Measurements from ENCODE around the gene TGFA.

Gene TGFA

DNA sequence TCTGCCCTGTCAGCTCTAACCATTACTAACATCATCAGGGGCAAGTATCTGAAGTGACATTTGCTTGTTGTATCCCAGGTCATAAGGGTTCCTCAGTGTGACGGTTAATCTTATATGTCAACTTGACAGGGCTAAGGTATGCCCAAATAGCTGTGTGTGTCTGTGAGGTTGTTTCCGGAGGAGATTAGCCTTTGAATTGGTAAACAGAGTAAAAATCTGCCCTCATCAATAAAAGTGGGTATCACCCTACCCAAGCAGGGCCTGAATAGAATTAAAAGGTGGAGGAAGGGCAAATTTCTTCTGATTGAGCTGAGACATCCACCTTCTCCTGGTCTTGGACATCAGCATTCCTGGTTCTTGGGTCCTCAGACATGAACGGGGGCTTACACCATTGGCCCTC is 12.8 kb upstream of the TGFA start:
- no peak for DNase-seq (ENCODE audit: low spot score)
- CTCF ChIA-PET, result no interaction called here
- TF ChIP-seq, protein P1, sequence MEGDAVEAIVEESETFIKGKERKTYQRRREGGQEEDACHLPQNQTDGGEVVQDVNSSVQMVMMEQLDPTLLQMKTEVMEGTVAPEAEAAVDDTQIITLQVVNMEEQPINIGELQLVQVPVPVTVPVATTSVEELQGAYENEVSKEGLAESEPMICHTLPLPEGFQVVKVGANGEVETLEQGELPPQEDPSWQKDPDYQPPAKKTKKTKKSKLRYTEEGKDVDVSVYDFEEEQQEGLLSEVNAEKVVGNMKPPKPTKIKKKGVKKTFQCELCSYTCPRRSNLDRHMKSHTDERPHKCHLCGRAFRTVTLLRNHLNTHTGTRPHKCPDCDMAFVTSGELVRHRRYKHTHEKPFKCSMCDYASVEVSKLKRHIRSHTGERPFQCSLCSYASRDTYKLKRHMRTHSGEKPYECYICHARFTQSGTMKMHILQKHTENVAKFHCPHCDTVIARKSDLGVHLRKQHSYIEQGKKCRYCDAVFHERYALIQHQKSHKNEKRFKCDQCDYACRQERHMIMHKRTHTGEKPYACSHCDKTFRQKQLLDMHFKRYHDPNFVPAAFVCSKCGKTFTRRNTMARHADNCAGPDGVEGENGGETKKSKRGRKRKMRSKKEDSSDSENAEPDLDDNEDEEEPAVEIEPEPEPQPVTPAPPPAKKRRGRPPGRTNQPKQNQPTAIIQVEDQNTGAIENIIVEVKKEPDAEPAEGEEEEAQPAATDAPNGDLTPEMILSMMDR (conservative IDR thresholded peaks at IDR 0.05; ENCODE audit: low read depth), result no peak
- POLR2A ChIA-PET (ENCODE audit: low non-redundant PET), result no interaction called here
- H3K27ac ChIP-seq, result no peak overlapping the region

DNA sequence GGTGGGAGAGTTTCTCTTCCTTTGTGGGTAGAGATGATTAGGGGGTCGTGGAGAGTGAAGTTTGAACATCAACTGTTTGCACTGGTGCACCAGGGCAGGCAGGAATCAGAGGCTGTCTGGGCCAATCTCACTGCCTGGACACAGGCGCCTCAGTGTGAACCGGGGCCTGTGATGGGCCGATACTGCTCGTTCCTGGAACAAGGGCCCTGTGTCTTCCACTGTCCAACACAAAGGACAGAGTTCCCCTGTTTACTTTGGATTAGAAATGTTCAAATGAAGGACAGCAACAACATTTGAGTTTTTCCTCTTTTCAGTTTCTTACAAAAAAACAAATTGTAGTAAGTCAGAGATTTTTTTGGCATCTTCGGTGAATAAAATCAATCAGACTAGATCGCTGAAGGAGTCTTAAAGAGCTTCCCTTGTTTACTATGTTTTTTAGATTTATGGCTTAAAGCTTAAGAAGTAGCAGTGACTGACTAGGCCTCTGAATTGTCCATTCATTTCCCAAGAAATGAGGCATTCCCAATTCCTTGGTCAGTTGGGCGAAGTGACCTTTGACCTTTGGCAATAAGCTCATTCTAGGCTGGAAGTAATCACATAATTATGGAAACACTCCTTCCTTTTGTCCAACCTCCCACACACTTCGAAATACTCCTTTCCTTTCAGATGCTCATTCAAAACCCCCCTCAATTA is 11.6 kb upstream of the TGFA start:
- no peak overlapping the region for H3K27ac ChIP-seq
- ChIA-PET CTCF (no interaction called here), POLR2A (ENCODE audit: low non-redundant PET) (no interaction called here)
- TF ChIP-seq, protein P1 (conservative IDR thresholded peaks at IDR 0.05; ENCODE audit: low read depth), result no peak
- DNase-seq (ENCODE audit: low spot score), result no peak

DNA sequence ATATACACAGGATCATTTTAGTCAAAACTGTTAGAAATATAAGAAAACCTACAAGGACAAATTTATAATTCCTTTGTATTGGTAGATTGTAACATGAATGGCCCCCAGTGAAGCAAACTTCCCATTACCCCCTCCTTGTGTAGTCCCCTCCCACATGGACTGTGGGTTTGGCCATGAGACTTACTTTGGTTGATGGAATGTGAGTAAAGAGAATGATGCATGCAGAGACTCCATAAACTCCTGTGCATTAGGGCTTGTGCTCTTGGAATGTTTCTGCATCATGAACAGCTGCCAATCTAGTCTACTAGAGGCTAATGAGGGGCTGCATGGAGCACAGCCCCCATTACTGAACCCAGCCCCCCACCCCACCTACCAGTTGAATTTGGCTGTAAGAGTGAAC is 8.3 kb upstream of the TGFA start:
- TF ChIP-seq, protein P1 (conservative IDR thresholded peaks at IDR 0.05; ENCODE audit: low read depth), result no peak
- no peak for DNase-seq (ENCODE audit: low spot score)
- H3K27ac ChIP-seq, result no peak overlapping the region
- ChIA-PET CTCF (no interaction called here), POLR2A (ENCODE audit: low non-redundant PET) (no interaction called here)

DNA sequence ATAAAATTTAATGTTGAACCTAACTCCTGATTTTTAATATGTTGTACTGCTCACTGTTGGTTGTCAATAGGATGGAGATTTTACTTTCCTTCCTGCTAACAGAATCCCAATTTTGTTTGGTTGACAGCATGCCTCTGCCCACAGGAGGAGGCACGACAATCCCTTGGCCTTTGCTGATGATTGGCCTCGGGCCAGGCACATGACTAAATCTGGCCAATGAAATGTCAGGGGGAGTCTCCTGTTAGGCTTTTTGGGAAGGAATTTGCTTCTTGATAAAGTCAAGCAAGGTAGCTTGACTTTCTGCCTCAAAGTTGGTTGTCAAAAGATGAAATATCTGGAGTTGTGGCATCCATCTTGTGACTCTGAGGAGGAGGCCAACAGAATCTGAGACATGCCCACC is 6.8 kb upstream of the TGFA start:
- H3K27ac ChIP-seq, result no peak overlapping the region
- TF ChIP-seq, protein P1 (conservative IDR thresholded peaks at IDR 0.05; ENCODE audit: low read depth), result no peak
- ChIA-PET CTCF (no interaction called here), POLR2A (ENCODE audit: low non-redundant PET) (interaction anchor here (0.6 kb wide), 1 partner anchor 10 kb away, joined by 3 read pairs; no protein-coding TSS in a partner anchor)
- no peak for DNase-seq (ENCODE audit: low spot score)

DNA sequence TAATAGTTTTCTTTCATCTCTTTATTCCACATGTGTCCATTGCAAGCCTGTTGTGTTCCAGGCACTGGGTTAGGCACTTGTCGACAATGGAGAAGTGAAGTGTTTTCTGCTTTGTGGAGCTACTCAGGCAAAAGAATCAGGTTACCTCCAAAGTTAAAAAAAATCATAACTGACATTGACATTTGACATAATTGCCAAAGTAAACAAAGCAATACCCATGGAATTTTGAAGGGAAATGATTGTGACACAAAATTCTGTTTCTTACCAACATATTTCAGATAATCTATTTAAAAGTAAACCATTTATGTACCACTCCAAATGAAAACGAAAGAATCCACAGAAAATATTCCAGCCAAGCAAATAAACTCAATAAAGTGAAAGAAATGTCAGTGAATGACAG is 6.4 kb upstream of the TGFA start:
- DNase-seq (ENCODE audit: low spot score), result no peak
- TF ChIP-seq, protein P1 (conservative IDR thresholded peaks at IDR 0.05; ENCODE audit: low read depth), result no peak
- CTCF ChIA-PET, result no interaction called here
- no peak overlapping the region for H3K27ac ChIP-seq
- POLR2A ChIA-PET (ENCODE audit: low non-redundant PET), result interaction anchor here (0.6 kb wide), 1 partner anchor 10 kb away, joined by 3 read pairs; no protein-coding TSS in a partner anchor

DNA sequence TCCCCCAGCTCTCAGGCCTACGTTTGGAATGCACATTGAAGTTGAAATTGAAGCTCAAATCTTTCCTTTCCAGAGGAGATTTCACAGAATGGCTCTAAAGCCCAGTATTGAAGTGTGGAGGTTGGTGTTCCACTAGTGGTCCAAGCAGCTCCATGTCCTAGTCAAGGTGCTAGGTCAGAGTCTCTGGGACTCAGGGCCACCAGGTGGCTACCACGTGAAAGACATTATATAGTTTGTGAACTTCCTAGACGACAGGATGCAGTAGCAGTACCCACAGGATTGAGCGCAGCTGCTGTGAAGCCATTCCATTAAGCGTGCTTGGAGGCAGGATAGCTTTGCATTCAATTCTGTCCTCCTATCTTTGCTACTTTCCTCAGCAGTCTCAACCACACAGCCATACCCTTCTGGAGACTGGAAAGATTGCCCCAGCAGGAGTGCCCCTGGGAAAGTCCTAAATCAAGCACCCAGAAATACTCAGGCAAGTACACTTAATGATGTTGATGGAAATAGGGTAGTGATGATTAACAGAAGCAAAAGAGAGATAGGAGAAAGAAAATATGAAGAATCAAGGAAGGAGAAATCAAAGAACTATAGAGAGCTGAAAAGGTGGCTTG is 4.7 kb upstream of the TGFA start:
- ChIA-PET CTCF (interaction anchor here (2.5 kb wide), 1 partner anchor 59 kb away, joined by 15 read pairs; no protein-coding TSS in a partner anchor), POLR2A (ENCODE audit: low non-redundant PET) (interaction anchor here (0.5 kb wide), 1 partner anchor 269 kb away, joined by 3 read pairs; no protein-coding TSS in a partner anchor)
- no peak for DNase-seq (ENCODE audit: low spot score)
- no peak overlapping the region for H3K27ac ChIP-seq
- TF ChIP-seq, protein P1 (conservative IDR thresholded peaks at IDR 0.05; ENCODE audit: low read depth), result no peak
